ENCODE measurements around the gene MYLIP. TPM values are rescaled to one million over a fixed set of nuclear protein-coding genes. Genes with fewer than 3 reads are reported as not detected.

MYLIP gene
- total RNA-seq, 4 donors from 2014 or later = 49.9 to 131 (median 79.3) TPM

GRCh38 chr6:16106991-16107787, 21.7 kb upstream of the MYLIP start:
- Histone ChIP-seq H3K27me3 (no peaks in the 10 kb centered on the region), H3K36me3 (no peaks in the 10 kb centered on the region), H3K27ac (no peak overlapping the region), H3K4me3 (no peak overlapping the region), H3K4me1 (peaks cover 0 to 14% (median 0%) of the 10 kb centered on the region in 3 donors), H3K9me3 (no peaks in the 10 kb centered on the region)
- 95% methylated on average over 8 of the region's 8 CpGs for WGBS, 2 donors (ENCODE audit: low coverage in 1 of 2)
- no peak for TF ChIP-seq CTCF (IDR thresholded peaks at IDR 0.05)
- no peak for TF ChIP-seq POLR2A (IDR thresholded peaks at IDR 0.05)
- TF ChIP-seq POLR2AphosphoS5 (IDR thresholded peaks at IDR 0.05) = no peak
- no peak for TF ChIP-seq EP300 (IDR thresholded peaks at IDR 0.05)
- ATAC-seq = no peak

- TF ChIP-seq CTCF (IDR thresholded peaks at IDR 0.05) (no peak), EP300 (IDR thresholded peaks at IDR 0.05) (no peak), POLR2AphosphoS5 (IDR thresholded peaks at IDR 0.05) (no peak), POLR2A (IDR thresholded peaks at IDR 0.05) (no peak)
- H3K4me3 ChIP-seq = no peak overlapping the region
- H3K36me3 ChIP-seq = no peaks in the 10 kb centered on the region
- no peak for ATAC-seq
- 79 to 88% methylated on average over 4 to 5 of the region's 5 CpGs for WGBS, 2 donors (ENCODE audit: low coverage in 1 of 2)
- H3K9me3 ChIP-seq = no peaks in the 10 kb centered on the region
- H3K27ac ChIP-seq = no peak overlapping the region
- H3K4me1 ChIP-seq = peaks cover 0 to 14% (median 0%) of the 10 kb centered on the region in 3 donors
- H3K27me3 ChIP-seq = no peaks in the 10 kb centered on the region
These were observed 20.5 kb upstream of the MYLIP start for GRCh38 chr6:16108419-16108818.

GRCh38 chr6:16108921-16109658, 19.8 kb upstream of the MYLIP start:
- 40 to 64% methylated on average over 1 to 5 of the region's 5 CpGs for WGBS, 2 donors (ENCODE audit: low coverage in 1 of 2)

GRCh38 chr6:16109659-16110305, 19.1 kb upstream of the MYLIP start:
- H3K4me1 ChIP-seq = peaks cover 0 to 14% (median 0%) of the 10 kb centered on the region in 3 donors
- ATAC-seq = no peak
- H3K27me3 ChIP-seq = no peaks in the 10 kb centered on the region
- no peak overlapping the region for H3K27ac ChIP-seq
- H3K36me3 ChIP-seq = no peaks in the 10 kb centered on the region
- H3K4me3 ChIP-seq = no peak overlapping the region
- 43 to 50% methylated on average over 2 to 3 of the region's 4 CpGs for WGBS, 2 donors (ENCODE audit: low coverage in 1 of 2)
- TF ChIP-seq CTCF (IDR thresholded peaks at IDR 0.05) (no peak), POLR2AphosphoS5 (IDR thresholded peaks at IDR 0.05) (no peak), EP300 (IDR thresholded peaks at IDR 0.05) (no peak), POLR2A (IDR thresholded peaks at IDR 0.05) (no peak)
- no peaks in the 10 kb centered on the region for H3K9me3 ChIP-seq

More at GRCh38 chr6:16108921-16109658, 19.8 kb upstream of the MYLIP start:
- H3K27ac ChIP-seq = no peak overlapping the region
- peaks cover 0 to 14% (median 0%) of the 10 kb centered on the region in 3 donors for H3K4me1 ChIP-seq
- no peaks in the 10 kb centered on the region for H3K36me3 ChIP-seq
- no peaks in the 10 kb centered on the region for H3K9me3 ChIP-seq
- TF ChIP-seq EP300 (IDR thresholded peaks at IDR 0.05) = no peak
- TF ChIP-seq POLR2A (IDR thresholded peaks at IDR 0.05) = no peak
- peak; percentile 44 for TF ChIP-seq POLR2AphosphoS5 (IDR thresholded peaks at IDR 0.05)
- no peak for TF ChIP-seq CTCF (IDR thresholded peaks at IDR 0.05)
- no peak for ATAC-seq
- no peak overlapping the region for H3K4me3 ChIP-seq
- H3K27me3 ChIP-seq = no peaks in the 10 kb centered on the region

Data from gastroesophageal sphincter (tissue), 4 donors.